GM12878 (cell line): ENCODE results near the gene FARSB. TPM values are rescaled to one million over a fixed set of nuclear protein-coding genes. Genes with fewer than 3 reads are reported as not detected.

ENCODE experiments used
- ATAC-seq: fragments of 200-7000 bp; cut with Tn5 transposase; 3 replicates; pipeline ENCODE4 v1.9.1; 2020; ENCODE audit warnings: mild to moderate bottlenecking, moderate library complexity
- BruUV-seq: library from RNA; stranded (reverse); fragments of 400-500 nt; replicated peaks from 2 replicates; lab custom pipeline; 2021; lab: Mats Ljungman, UMichigan
- CTCF ChIA-PET: fragments of 300-600 bp; sonication (Branson Sonifier 250); formaldehyde crosslinking; extraction: SDS; loops from one replicate; lab custom pipeline; 2021; ENCODE audit warnings: inconsistent platforms; lab: Yijun Ruan, JAX
- POLR2A ChIA-PET: fragments of 350-600 bp; formaldehyde crosslinking; extraction: SDS; loops from one replicate; lab custom pipeline; 2021; ENCODE audit warnings: inconsistent platforms; lab: Charles Lee
- RAD21 ChIA-PET: fragments of 300-600 bp; sonication (Branson Sonifier 250); formaldehyde crosslinking; loops from one replicate; lab custom pipeline; 2023; ENCODE audit warnings: antibody characterized with exemption; ENCODE audit not compliant: unreplicated experiment; lab: Charles Lee
- SMC1A ChIA-PET: fragments of 300-600 bp; sonication (Branson Sonifier 250); formaldehyde crosslinking; loops from one replicate; lab custom pipeline; 2023; ENCODE audit not compliant: unreplicated experiment, uncharacterized antibody; lab: Charles Lee
- DNase-seq: peaks from one replicate; pipeline ENCODE4 v3.0.0-alpha.2; 2011; ENCODE audit warnings: low read depth, low spot score
- FAIRE-seq: peaks from 3 replicates; lab custom pipeline; 2011; peaks lifted over from hg19 to GRCh38; lab: Jason Lieb, UNC
- H2AFZ ChIP-seq: 2 replicates; pipeline ENCODE4 v1.6.0; 2011; ENCODE audit warnings: low read depth, low read length, control low read depth; ENCODE audit not compliant: control insufficient read depth
- H3K27ac ChIP-seq: 2 replicates; pipeline ENCODE4 v1.5.1; 2011; ENCODE audit warnings: control low read depth; ENCODE audit not compliant: control insufficient read depth, insufficient read depth
- H3K27me3 ChIP-seq, 2 experiments: replicated peaks in 1 of 2; 2 replicates each; pipeline versions ENCODE4 v1.6.0 to v1.6.1; 2011; ENCODE audit warnings: low read length in 1 of 2; ENCODE audit not compliant: control insufficient read depth in 2 of 2, insufficient read depth in 2 of 2
- H3K36me3 ChIP-seq, 2 experiments: 2 replicates each; pipeline ENCODE4 v1.5.1; 2011; ENCODE audit warnings: low read length in 1 of 2; ENCODE audit not compliant: control insufficient read depth in 2 of 2, insufficient read depth in 2 of 2
- H3K4me1 ChIP-seq: 2 replicates; pipeline ENCODE4 v1.6.1; 2011; ENCODE audit warnings: mild to moderate bottlenecking, low read length, moderate library complexity, mixed read lengths; ENCODE audit not compliant: control insufficient read depth, insufficient read depth
- H3K4me2 ChIP-seq: 2 replicates; pipeline ENCODE4 v1.6.0; 2011; ENCODE audit warnings: control low read depth; ENCODE audit not compliant: control insufficient read depth, insufficient read depth
- H3K4me3 ChIP-seq: fragments of 200-600 bp; sonication (generic); 2 replicates; pipeline ENCODE4 v1.5.1; 2016
- H3K79me2 ChIP-seq: 2 replicates; pipeline ENCODE4 v1.6.0; 2011; ENCODE audit warnings: low read length; ENCODE audit not compliant: control insufficient read depth, insufficient read depth
- H3K9ac ChIP-seq: 2 replicates; pipeline ENCODE4 v1.8.0; 2011; ENCODE audit warnings: low read length, control low read depth, mixed read lengths; ENCODE audit not compliant: control insufficient read depth, insufficient read depth
- H3K9me3 ChIP-seq: replicated peaks from 3 replicates; pipeline ENCODE4 v1.5.1; 2011; ENCODE audit warnings: mild to moderate bottlenecking, low read length; ENCODE audit not compliant: control insufficient read depth, insufficient read depth
- H4K20me1 ChIP-seq: 2 replicates; pipeline ENCODE4 v1.6.0; 2011; ENCODE audit not compliant: control insufficient read depth, insufficient read depth
- CEBPB ChIP-seq, 2 experiments: fragments of 150-350 bp in 1 of 2; IDR thresholded peaks; 2 replicates each; pipeline ENCODE4 v1.6.1; 2012 to 2014; ENCODE audit warnings: low read depth in 2 of 2, low read length in 2 of 2, borderline replicate concordance in 1 of 2, inconsistent platforms in 1 of 2
- EGR1 ChIP-seq, 2 experiments: IDR thresholded peaks; 1 replicate in 1 of 2; 2 replicates in 1 of 2; pipeline ENCODE4 v1.6.1; 2011 to 2012; ENCODE audit warnings: low read depth in 2 of 2, low read length in 2 of 2, borderline replicate concordance in 1 of 2, mild to moderate bottlenecking in 1 of 2, moderate library complexity in 1 of 2
- HDAC6 ChIP-seq: fragments of 200-600 bp; sonication (generic); IDR thresholded peaks from one replicate; pipeline ENCODE4 v1.8.0; 2017; ENCODE audit warnings: antibody characterized with exemption; ENCODE audit not compliant: unreplicated experiment
- MXI1 ChIP-seq: fragments of 150-350 bp; IDR thresholded peaks from 2 replicates; pipeline ENCODE4 v1.6.1; 2011; ENCODE audit warnings: low read depth, mild to moderate bottlenecking, inconsistent platforms, low read length, improper control_type of control experiment
- PML ChIP-seq: IDR thresholded peaks from 2 replicates; pipeline ENCODE4 v1.6.1; 2012; ENCODE audit warnings: low read length, inconsistent platforms
- POLR2A ChIP-seq: IDR thresholded peaks from 2 replicates; pipeline ENCODE4 v1.6.1; 2011; ENCODE audit warnings: low read depth, mild to moderate bottlenecking, low read length
- POU2F2 ChIP-seq: IDR thresholded peaks from 3 replicates; pipeline ENCODE4 v1.6.1; 2011; ENCODE audit warnings: low read depth, mild to moderate bottlenecking, low read length, borderline replicate concordance
- RAD21 ChIP-seq: IDR thresholded peaks from 2 replicates; pipeline ENCODE4 v1.6.1; 2011; ENCODE audit warnings: mild to moderate bottlenecking, low read depth, low read length, moderate library complexity; ENCODE audit not compliant: insufficient read depth
- RAD51 ChIP-seq: fragments of 450-650 bp; IDR thresholded peaks from 2 replicates; pipeline ENCODE4 v1.6.1; 2016; ENCODE audit warnings: moderate library complexity, mild to moderate bottlenecking, inconsistent platforms
- RCOR1 ChIP-seq: conservative IDR thresholded peaks from 2 replicates; pipeline ENCODE4 v1.6.1; 2012; ENCODE audit warnings: low read depth, low read length, improper control_type of control experiment
- STAT3 ChIP-seq: IDR thresholded peaks from 2 replicates; pipeline ENCODE4 v1.6.1; 2011; ENCODE audit warnings: low read depth, low read length, improper control_type of control experiment
- ZZZ3 ChIP-seq: IDR thresholded peaks from 2 replicates; pipeline ENCODE4 v1.6.1; 2011; ENCODE audit warnings: low read depth; ENCODE audit not compliant: control insufficient read depth, insufficient read length
- WGBS: methylation state at CpG from one replicate; pipeline ENCODE4 v1.1.6; 2016; ENCODE audit warnings: low lambda C conversion rate; ENCODE audit not compliant: insufficient replicate concordance, insufficient coverage; ENCODE audit errors: missing lambda C conversion rate; 5-methylcytosine and 5-hydroxymethylcytosine counted together
- in situ Hi-C: fragments of 300-500 bp; cut with MboI; formaldehyde crosslinking; loops from 9 replicates; pipeline ENCODE4 v1.14.3; 2018; ENCODE audit warnings: mixed read lengths
- intact Hi-C: fragments of 100-400 bp; cut with micrococcal nuclease; formaldehyde crosslinking; loops from one replicate; pipeline ENCODE4 v1.14.2; 2022; ENCODE audit not compliant: unreplicated experiment
- polyA plus RNA-seq, 11 experiments: library from polyadenylated mRNA; depleted of rRNA in 4 of 11; unstranded in 6 of 11; stranded (reverse) in 5 of 11; fragments of >200 nt; fragmentation: Nextera tagmentation in 4 of 11; fragmentation: Illumina TruSeq in 1 of 11; extraction: Ambion mirVana in 4 of 11; extraction: Trizol in 1 of 11; gene quantifications; 1 replicate in 1 of 11; 2 replicates in 10 of 11; pipeline versions ENCODE4 v1.2.1 to v1.2.3, GENCODE V29; 2011 to 2016; ENCODE audit warnings: inconsistent platforms in 2 of 11, missing spikeins in 2 of 11, low read depth in 1 of 11
- total RNA-seq, 4 experiments: library from RNA; depleted of rRNA in 3 of 4; stranded (reverse); fragments of >200 nt in 3 of 4; fragmentation: Illumina TruSeq in 1 of 4; extraction: Trizol in 1 of 4; gene quantifications; 2 replicates each; pipeline versions ENCODE4 v1.2.1 to v1.2.3, GENCODE V29; 2013 to 2021
- TF ChIP-seq, protein P1 (sequence below): IDR thresholded peaks from 2 replicates; pipeline ENCODE4 v1.6.1; 2012; ENCODE audit warnings: low read depth, low read length, improper control_type of control experiment
- TF ChIP-seq, protein P2 (sequence below): fragments of 150-350 bp; IDR thresholded peaks from 2 replicates; pipeline ENCODE4 v1.6.1; 2014; ENCODE audit warnings: mild to moderate bottlenecking, low read depth, low read length
- TF ChIP-seq, protein P3 (sequence below): fragments of 450-650 bp; IDR thresholded peaks from 2 replicates; pipeline ENCODE4 v1.6.1; 2014; ENCODE audit warnings: mild to moderate bottlenecking

FARSB gene
- total and polyA plus RNA-seq, 10 of the 15 experiments (the other 5 are each of a cell fraction or from before 2014, with no cell fraction given): 32.4 to 127 (median 73.8) TPM

DNA sequence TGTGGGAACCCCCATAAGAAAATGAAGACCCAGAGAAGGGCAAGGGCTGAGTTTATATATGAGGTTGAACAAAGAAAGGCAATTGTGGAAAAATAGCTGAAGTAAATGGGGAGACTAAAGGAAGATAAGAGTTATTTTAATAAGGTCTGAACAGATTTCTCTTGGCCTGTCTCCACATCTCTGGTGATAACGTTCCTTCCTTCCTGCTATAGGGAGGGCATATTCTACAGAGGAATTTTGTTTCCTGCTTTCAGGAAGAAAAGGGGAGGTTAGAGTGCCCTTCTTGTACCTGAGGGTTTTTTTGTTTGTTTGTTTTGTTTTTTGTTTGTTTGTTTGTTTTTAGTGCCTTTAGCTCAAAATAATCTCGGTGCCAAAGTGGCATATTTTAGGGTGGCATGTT lies 47.2 kb upstream of the FARSB start:
- CTCF ChIA-PET: interaction anchor here (0.6 to 8.2 kb wide), 5 partner anchors 13 to 199 kb away, joined by 3 to 141 read pairs (median 4); no protein-coding TSS in a partner anchor
- H3K36me3 ChIP-seq: no peaks in the 10 kb centered on the region
- TF ChIP-seq POU2F2 (no peak), PML (no peak), CEBPB (IDR thresholded peaks at IDR 0.05; ENCODE audit: borderline replicate concordance in 1 of 2, low read depth in 2 of 2, low read length in 2 of 2) (no peak), POLR2A (no peak), EGR1 (IDR thresholded peaks at IDR 0.05; ENCODE audit: borderline replicate concordance in 1 of 2, low read depth in 2 of 2, low read length in 2 of 2) (no peak), STAT3 (no peak), RAD51 (no peak), ZZZ3 (no peak), MXI1 (no peak), RAD21 (no peak), RCOR1 (no peak), HDAC6 (no peak)
- TF ChIP-seq, protein P1, sequence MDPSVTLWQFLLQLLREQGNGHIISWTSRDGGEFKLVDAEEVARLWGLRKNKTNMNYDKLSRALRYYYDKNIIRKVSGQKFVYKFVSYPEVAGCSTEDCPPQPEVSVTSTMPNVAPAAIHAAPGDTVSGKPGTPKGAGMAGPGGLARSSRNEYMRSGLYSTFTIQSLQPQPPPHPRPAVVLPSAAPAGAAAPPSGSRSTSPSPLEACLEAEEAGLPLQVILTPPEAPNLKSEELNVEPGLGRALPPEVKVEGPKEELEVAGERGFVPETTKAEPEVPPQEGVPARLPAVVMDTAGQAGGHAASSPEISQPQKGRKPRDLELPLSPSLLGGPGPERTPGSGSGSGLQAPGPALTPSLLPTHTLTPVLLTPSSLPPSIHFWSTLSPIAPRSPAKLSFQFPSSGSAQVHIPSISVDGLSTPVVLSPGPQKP: no peak
- TF ChIP-seq, protein P2, sequence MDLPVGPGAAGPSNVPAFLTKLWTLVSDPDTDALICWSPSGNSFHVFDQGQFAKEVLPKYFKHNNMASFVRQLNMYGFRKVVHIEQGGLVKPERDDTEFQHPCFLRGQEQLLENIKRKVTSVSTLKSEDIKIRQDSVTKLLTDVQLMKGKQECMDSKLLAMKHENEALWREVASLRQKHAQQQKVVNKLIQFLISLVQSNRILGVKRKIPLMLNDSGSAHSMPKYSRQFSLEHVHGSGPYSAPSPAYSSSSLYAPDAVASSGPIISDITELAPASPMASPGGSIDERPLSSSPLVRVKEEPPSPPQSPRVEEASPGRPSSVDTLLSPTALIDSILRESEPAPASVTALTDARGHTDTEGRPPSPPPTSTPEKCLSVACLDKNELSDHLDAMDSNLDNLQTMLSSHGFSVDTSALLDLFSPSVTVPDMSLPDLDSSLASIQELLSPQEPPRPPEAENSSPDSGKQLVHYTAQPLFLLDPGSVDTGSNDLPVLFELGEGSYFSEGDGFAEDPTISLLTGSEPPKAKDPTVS: no peak
- TF ChIP-seq, protein P3, sequence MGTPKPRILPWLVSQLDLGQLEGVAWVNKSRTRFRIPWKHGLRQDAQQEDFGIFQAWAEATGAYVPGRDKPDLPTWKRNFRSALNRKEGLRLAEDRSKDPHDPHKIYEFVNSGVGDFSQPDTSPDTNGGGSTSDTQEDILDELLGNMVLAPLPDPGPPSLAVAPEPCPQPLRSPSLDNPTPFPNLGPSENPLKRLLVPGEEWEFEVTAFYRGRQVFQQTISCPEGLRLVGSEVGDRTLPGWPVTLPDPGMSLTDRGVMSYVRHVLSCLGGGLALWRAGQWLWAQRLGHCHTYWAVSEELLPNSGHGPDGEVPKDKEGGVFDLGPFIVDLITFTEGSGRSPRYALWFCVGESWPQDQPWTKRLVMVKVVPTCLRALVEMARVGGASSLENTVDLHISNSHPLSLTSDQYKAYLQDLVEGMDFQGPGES: no peak
- in situ Hi-C loops: no loop called here
- H3K27me3 ChIP-seq: no peaks in the 10 kb centered on the region
- no TSS peak for BruUV-seq
- no peak overlapping the region for H3K4me3 ChIP-seq
- no peak for ATAC-seq
- RAD21 ChIA-PET: interaction anchor here (1.2 kb wide), 1 partner anchor 200 kb away, joined by 4 read pairs; no protein-coding TSS in a partner anchor
- no peak overlapping the region for H3K9ac ChIP-seq
- SMC1A ChIA-PET: interaction anchor here (1.2 kb wide), 1 partner anchor 192 kb away, joined by 3 read pairs; no protein-coding TSS in a partner anchor
- H3K4me1 ChIP-seq: peaks cover 7% of the 10 kb centered on the region
- 19% methylated on average over 2 of the region's 2 CpGs for WGBS
- H4K20me1 ChIP-seq: no peaks in the 10 kb centered on the region
- POLR2A ChIA-PET: no interaction called here
- no peaks in the 10 kb centered on the region for H3K79me2 ChIP-seq
- no peaks in the 10 kb centered on the region for H3K9me3 ChIP-seq
- H3K27ac ChIP-seq: no peak overlapping the region
- intact Hi-C loops: no loop called here
- FAIRE-seq: no peak
- no peak overlapping the region for H3K4me2 ChIP-seq
- no peak for DNase-seq
- no peak overlapping the region for H2AFZ ChIP-seq
